Panc1 (cell line): ENCODE data around the gene KAZN.

Source experiments
- POLR2AphosphoS5 ChIP-seq: IDR thresholded peaks from 2 replicates; pipeline ENCODE4 v1.6.1; 2012; ENCODE audit warnings: mild to moderate bottlenecking, low read depth, low read length, moderate library complexity
- SIN3A ChIP-seq: IDR thresholded peaks from 2 replicates; pipeline ENCODE4 v1.6.1; 2012; ENCODE audit warnings: low read depth, mild to moderate bottlenecking, low read length, moderate library complexity, borderline replicate concordance; ENCODE audit not compliant: insufficient read depth
- TCF7L2 ChIP-seq: IDR thresholded peaks from 2 replicates; pipeline ENCODE4 v1.6.1; 2011; ENCODE audit warnings: mild to moderate bottlenecking, low read depth, low read length, inconsistent platforms
- TF ChIP-seq, protein P1 (sequence below): fragments of 450-650 bp; IDR thresholded peaks from 2 replicates; pipeline ENCODE4 v1.5.1; 2017; ENCODE audit warnings: mild to moderate bottlenecking
- TF ChIP-seq, protein P2 (sequence below), 2 experiments: IDR thresholded peaks; 2 replicates each; pipeline ENCODE4 v1.6.1; 2011 to 2012; ENCODE audit warnings: low read depth in 2 of 2, control low read depth in 1 of 2, low read length in 1 of 2, mild to moderate bottlenecking in 1 of 2, moderate library complexity in 1 of 2; ENCODE audit not compliant: insufficient read depth in 1 of 2

DNA sequence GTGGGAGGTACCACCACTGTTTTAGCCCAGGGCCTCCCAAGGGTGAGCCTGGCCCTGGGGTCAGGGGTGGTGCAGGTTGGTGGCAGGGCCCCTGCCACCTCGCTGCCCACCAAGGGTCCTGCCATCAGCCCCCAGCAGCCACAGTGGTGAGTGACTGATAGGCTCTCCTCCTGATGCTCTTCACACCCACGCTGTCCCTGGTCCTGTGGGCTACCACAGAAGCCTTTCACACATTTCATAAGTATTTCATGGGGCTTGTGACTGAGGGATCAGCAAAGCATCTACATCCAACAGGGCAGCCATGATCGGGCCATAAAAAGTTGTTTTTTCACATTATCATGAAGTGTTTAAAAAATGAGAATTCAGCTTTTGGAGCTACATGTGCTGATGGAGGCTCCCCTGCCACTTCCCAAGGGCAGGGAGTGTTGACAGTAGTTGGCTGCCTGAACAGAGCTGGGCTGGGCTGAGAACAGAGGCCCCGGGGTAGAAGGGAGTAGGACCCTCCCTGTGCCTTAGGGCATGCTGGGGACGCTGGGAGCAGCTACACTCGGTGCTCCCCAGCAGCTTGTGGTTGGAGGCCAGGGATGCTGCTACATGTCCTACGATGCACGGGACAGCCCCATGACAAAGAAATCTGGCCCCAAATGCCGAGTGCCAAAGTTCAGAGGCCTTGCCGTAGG lies 482.0 kb downstream of the KAZN start:
- TF ChIP-seq, protein P1, sequence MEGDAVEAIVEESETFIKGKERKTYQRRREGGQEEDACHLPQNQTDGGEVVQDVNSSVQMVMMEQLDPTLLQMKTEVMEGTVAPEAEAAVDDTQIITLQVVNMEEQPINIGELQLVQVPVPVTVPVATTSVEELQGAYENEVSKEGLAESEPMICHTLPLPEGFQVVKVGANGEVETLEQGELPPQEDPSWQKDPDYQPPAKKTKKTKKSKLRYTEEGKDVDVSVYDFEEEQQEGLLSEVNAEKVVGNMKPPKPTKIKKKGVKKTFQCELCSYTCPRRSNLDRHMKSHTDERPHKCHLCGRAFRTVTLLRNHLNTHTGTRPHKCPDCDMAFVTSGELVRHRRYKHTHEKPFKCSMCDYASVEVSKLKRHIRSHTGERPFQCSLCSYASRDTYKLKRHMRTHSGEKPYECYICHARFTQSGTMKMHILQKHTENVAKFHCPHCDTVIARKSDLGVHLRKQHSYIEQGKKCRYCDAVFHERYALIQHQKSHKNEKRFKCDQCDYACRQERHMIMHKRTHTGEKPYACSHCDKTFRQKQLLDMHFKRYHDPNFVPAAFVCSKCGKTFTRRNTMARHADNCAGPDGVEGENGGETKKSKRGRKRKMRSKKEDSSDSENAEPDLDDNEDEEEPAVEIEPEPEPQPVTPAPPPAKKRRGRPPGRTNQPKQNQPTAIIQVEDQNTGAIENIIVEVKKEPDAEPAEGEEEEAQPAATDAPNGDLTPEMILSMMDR, result no peak
- no peak for TF ChIP-seq POLR2AphosphoS5
- TF ChIP-seq, protein P2, sequence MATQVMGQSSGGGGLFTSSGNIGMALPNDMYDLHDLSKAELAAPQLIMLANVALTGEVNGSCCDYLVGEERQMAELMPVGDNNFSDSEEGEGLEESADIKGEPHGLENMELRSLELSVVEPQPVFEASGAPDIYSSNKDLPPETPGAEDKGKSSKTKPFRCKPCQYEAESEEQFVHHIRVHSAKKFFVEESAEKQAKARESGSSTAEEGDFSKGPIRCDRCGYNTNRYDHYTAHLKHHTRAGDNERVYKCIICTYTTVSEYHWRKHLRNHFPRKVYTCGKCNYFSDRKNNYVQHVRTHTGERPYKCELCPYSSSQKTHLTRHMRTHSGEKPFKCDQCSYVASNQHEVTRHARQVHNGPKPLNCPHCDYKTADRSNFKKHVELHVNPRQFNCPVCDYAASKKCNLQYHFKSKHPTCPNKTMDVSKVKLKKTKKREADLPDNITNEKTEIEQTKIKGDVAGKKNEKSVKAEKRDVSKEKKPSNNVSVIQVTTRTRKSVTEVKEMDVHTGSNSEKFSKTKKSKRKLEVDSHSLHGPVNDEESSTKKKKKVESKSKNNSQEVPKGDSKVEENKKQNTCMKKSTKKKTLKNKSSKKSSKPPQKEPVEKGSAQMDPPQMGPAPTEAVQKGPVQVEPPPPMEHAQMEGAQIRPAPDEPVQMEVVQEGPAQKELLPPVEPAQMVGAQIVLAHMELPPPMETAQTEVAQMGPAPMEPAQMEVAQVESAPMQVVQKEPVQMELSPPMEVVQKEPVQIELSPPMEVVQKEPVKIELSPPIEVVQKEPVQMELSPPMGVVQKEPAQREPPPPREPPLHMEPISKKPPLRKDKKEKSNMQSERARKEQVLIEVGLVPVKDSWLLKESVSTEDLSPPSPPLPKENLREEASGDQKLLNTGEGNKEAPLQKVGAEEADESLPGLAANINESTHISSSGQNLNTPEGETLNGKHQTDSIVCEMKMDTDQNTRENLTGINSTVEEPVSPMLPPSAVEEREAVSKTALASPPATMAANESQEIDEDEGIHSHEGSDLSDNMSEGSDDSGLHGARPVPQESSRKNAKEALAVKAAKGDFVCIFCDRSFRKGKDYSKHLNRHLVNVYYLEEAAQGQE (IDR thresholded peaks at IDR 0.05; ENCODE audit: insufficient read depth in 1 of 2, low read depth in 2 of 2, low read length in 1 of 2), result no peak
- TF ChIP-seq SIN3A, result no peak
- TF ChIP-seq TCF7L2, result no peak
